Neuronal stem cell (in vitro differentiated cells): Measurements from ENCODE around the gene MRPL24.
"Not testable (repeated sequence)": the region's sequence is repeated elsewhere in the genome, so short reads cannot be mapped to it uniquely, and the experiment has no call there.

Experiments used
- DNase-seq: peaks from one replicate; pipeline ENCODE4 v3.0.0-alpha.2; 2013; ENCODE audit warnings: low spot score
- H2AFZ ChIP-seq: one replicate; pipeline ENCODE4 v1.6.1; 2013; ENCODE audit warnings: mild to moderate bottlenecking, low read length, inconsistent platforms
- H2AK5ac ChIP-seq: 2 replicates; pipeline ENCODE4 v1.6.1; 2013; ENCODE audit warnings: low read depth, mild to moderate bottlenecking, inconsistent platforms, low read length, moderate library complexity, mixed read lengths
- H2BK120ac ChIP-seq: 2 replicates; pipeline ENCODE4 v1.6.1; 2013; ENCODE audit warnings: low read depth, mild to moderate bottlenecking, inconsistent platforms, low read length, moderate library complexity, mixed read lengths
- H2BK12ac ChIP-seq: one replicate; pipeline ENCODE4 v1.6.1; 2013; ENCODE audit warnings: low read length, inconsistent platforms
- H2BK15ac ChIP-seq: 2 replicates; pipeline ENCODE4 v1.6.1; 2013; ENCODE audit warnings: mild to moderate bottlenecking, low read length, inconsistent platforms, mixed read lengths
- H2BK5ac ChIP-seq: one replicate; pipeline ENCODE4 v1.6.1; 2013; ENCODE audit warnings: inconsistent platforms, mild to moderate bottlenecking, low read length, moderate library complexity
- H3K14ac ChIP-seq: one replicate; pipeline ENCODE4 v1.6.1; 2013; ENCODE audit warnings: low read length, inconsistent platforms
- H3K18ac ChIP-seq: 2 replicates; pipeline ENCODE4 v1.6.1; 2013; ENCODE audit warnings: low read length, inconsistent platforms
- H3K23ac ChIP-seq: 2 replicates; pipeline ENCODE4 v1.6.1; 2013; ENCODE audit warnings: low read depth, mild to moderate bottlenecking, mixed read lengths, low read length, inconsistent platforms; ENCODE audit not compliant: poor library complexity
- H3K27ac ChIP-seq: replicated peaks from 3 replicates; pipeline ENCODE4 v1.5.1; 2013; ENCODE audit warnings: low read length, inconsistent platforms
- H3K27me3 ChIP-seq, 3 experiments: 2 replicates each; pipeline ENCODE4 v1.6.1; 2013; ENCODE audit warnings: low read length in 3 of 3, mild to moderate bottlenecking in 2 of 3, inconsistent platforms in 1 of 3, low read depth in 1 of 3, mixed read lengths in 1 of 3, moderate library complexity in 1 of 3; ENCODE audit not compliant: control insufficient read depth in 3 of 3, insufficient read depth in 3 of 3
- H3K36me3 ChIP-seq, 2 donors: replicated peaks in 1 of 2; 2 replicates each; pipeline ENCODE4 v1.6.1; 2013; ENCODE audit warnings: low read length in 2 of 2; ENCODE audit not compliant: control insufficient read depth in 2 of 2, insufficient read depth in 2 of 2
- H3K4ac ChIP-seq: 2 replicates; pipeline ENCODE4 v1.6.1; 2013; ENCODE audit warnings: inconsistent platforms, mild to moderate bottlenecking, low read length, moderate library complexity
- H3K4me1 ChIP-seq, 2 donors: 1 replicate in 1 of 2; 2 replicates in 1 of 2; pipeline ENCODE4 v1.6.1; 2013; ENCODE audit warnings: low read length in 2 of 2, low read depth in 1 of 2; ENCODE audit not compliant: control insufficient read depth in 2 of 2, insufficient read depth in 1 of 2
- H3K4me2 ChIP-seq: one replicate; pipeline ENCODE4 v1.6.1; 2013; ENCODE audit warnings: mild to moderate bottlenecking, low read length, inconsistent platforms; ENCODE audit not compliant: insufficient read depth, poor library complexity, severe bottlenecking
- H3K4me3 ChIP-seq, 2 donors: 2 replicates each; pipeline ENCODE4 v1.5.1; 2013; ENCODE audit warnings: low read length in 2 of 2, mild to moderate bottlenecking in 2 of 2, inconsistent platforms in 1 of 2, moderate library complexity in 1 of 2
- H3K79me1 ChIP-seq: one replicate; pipeline ENCODE4 v1.6.1; 2013; ENCODE audit warnings: low read depth, mild to moderate bottlenecking, inconsistent platforms, low read length, moderate library complexity
- H3K9ac ChIP-seq: one replicate; pipeline ENCODE4 v1.6.1; 2013; ENCODE audit warnings: mild to moderate bottlenecking, low read depth, low read length, inconsistent platforms; ENCODE audit not compliant: poor library complexity
- H3K9me3 ChIP-seq, 2 donors: replicated peaks in 1 of 2; 2 replicates each; pipeline versions ENCODE3 to v1.6.1; 2013; ENCODE audit warnings: low read length in 2 of 2, mild to moderate bottlenecking in 2 of 2, inconsistent platforms in 1 of 2, low read depth in 1 of 2, mixed read lengths in 1 of 2, moderate library complexity in 1 of 2; ENCODE audit not compliant: control insufficient read depth in 2 of 2, insufficient read depth in 1 of 2
- H4K8ac ChIP-seq: one replicate; pipeline ENCODE4 v1.6.1; 2013; ENCODE audit warnings: low read depth, mild to moderate bottlenecking, inconsistent platforms, low read length, moderate library complexity
- H4K91ac ChIP-seq: one replicate; pipeline ENCODE4 v1.6.1; 2013; ENCODE audit warnings: low read length, low read depth, mild to moderate bottlenecking, inconsistent platforms; ENCODE audit not compliant: poor library complexity
- WGBS, 2 donors: extraction: QIAGEN DNeasy Blood & Tissue Kit; methylation state at CpG; one replicate each; pipeline ENCODE4 v1.1.7; 2013; ENCODE audit warnings: missing lambda C conversion rate in 2 of 2, mixed read lengths in 1 of 2; ENCODE audit not compliant: insufficient read length in 2 of 2, insufficient replicate concordance in 1 of 2; ENCODE audit errors: extremely low coverage in 2 of 2; 5-methylcytosine and 5-hydroxymethylcytosine counted together

The MRPL24 gene

GRCh38 chr1:156760092-156760795 lies 19.4 kb upstream of the MRPL24 start:
- Histone ChIP-seq H3K23ac (no peak overlapping the region), H2AFZ (no peak overlapping the region), H2BK120ac (no peak overlapping the region), H3K4ac (no peak overlapping the region), H4K8ac (no peak overlapping the region), H3K14ac (no peak overlapping the region), H3K79me1 (no peaks in the 10 kb centered on the region), H3K4me2 (no peak overlapping the region), H4K91ac (no peak overlapping the region), H3K9ac (no peak overlapping the region), H3K4me1 (peaks cover 3% of the 10 kb centered on the region in 2 donors), H3K27ac (no peak overlapping the region), H3K36me3 (no peaks in the 10 kb centered on the region), H3K9me3 (no peaks in the 10 kb centered on the region), H3K18ac (peak overlapping the region; percentile 7), H2BK12ac (no peak overlapping the region), H2BK5ac (no peak overlapping the region), H3K4me3 (no peak overlapping the region), H2BK15ac (no peak overlapping the region), H2AK5ac (no peak overlapping the region), H3K27me3 (no peaks in the 10 kb centered on the region)
- DNase-seq = no peak
- WGBS, 2 donors = no CpG with 5 or more reads among the region's 6 CpGs

- WGBS, 2 donors = no CpG with 5 or more reads among the region's 10 CpGs
Measured at GRCh38 chr1:156757572-156758253, 16.8 kb upstream of the MRPL24 start.

GRCh38 chr1:156756355-156756754 lies 15.5 kb upstream of the MRPL24 start:
- Histone ChIP-seq H3K4me3 (no peak overlapping the region), H2BK15ac (no peak overlapping the region), H4K8ac (no peak overlapping the region), H3K79me1 (peaks cover 8% of the 10 kb centered on the region), H3K23ac (no peak overlapping the region), H3K14ac (no peak overlapping the region), H3K27ac (no peak overlapping the region), H3K4ac (no peak overlapping the region), H3K4me1 (peaks cover 7 to 8% of the 10 kb centered on the region in 2 donors), H3K27me3 (no peaks in the 10 kb centered on the region), H2BK120ac (no peak overlapping the region), H2BK12ac (no peak overlapping the region), H2AK5ac (no peak overlapping the region), H3K4me2 (no peak overlapping the region), H2AFZ (no peak overlapping the region), H3K36me3 (peaks cover 2 to 7% of the 10 kb centered on the region in 2 donors), H2BK5ac (no peak overlapping the region), H3K9me3 (no peaks in the 10 kb centered on the region), H3K18ac (no peak overlapping the region), H4K91ac (no peak overlapping the region), H3K9ac (no peak overlapping the region)
- DNase-seq = no peak
- no CpG with 5 or more reads among the region's 1 CpG for WGBS, 2 donors

More at GRCh38 chr1:156757572-156758253, 16.8 kb upstream of the MRPL24 start:
- H3K4me3 ChIP-seq, H2BK15ac ChIP-seq, H3K79me1 ChIP-seq, DNase-seq, H3K4ac ChIP-seq, H2BK12ac ChIP-seq, H4K8ac ChIP-seq, H2AK5ac ChIP-seq, H2BK5ac ChIP-seq, H3K9ac ChIP-seq, H2AFZ ChIP-seq, H3K14ac ChIP-seq, H3K9me3 ChIP-seq, H3K36me3 ChIP-seq, H3K4me2 ChIP-seq, H3K4me1 ChIP-seq, H4K91ac ChIP-seq, H3K27ac ChIP-seq, H3K27me3 ChIP-seq, H3K18ac ChIP-seq, H2BK120ac ChIP-seq, H3K23ac ChIP-seq: not testable (repeated sequence)

DNA sequence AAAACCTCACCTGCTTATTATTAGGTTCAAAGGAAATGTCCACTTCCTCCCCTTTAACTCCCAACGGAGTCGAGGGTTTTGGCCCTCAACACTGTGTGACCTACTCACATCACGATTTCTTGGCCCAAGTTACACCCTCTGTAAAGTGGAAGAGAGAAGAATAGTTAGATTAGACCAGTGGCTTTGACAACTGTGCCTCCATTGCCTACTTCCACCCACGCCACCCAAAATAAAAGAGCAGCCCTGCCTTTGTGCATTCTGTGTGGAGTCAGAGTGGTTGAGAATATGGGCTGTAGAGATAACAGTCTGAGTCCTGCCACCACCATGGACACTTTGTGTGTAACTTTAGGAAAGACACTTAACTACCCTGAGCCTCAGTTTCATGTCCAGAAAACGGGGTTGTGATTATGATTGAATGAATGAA lies 14.7 kb upstream of the MRPL24 start:
- Histone ChIP-seq H3K4ac (no peak overlapping the region), H2AFZ (no peak overlapping the region), H3K4me1 (peaks cover 7 to 8% of the 10 kb centered on the region in 2 donors), H3K27ac (no peak overlapping the region), H2BK12ac (no peak overlapping the region), H3K9ac (no peak overlapping the region), H3K23ac (no peak overlapping the region), H3K27me3 (no peaks in the 10 kb centered on the region), H2BK120ac (no peak overlapping the region), H4K8ac (no peak overlapping the region), H3K79me1 (peaks cover 8% of the 10 kb centered on the region), H4K91ac (no peak overlapping the region), H3K4me3 (no peak overlapping the region), H3K18ac (no peak overlapping the region), H2BK5ac (no peak overlapping the region), H3K14ac (no peak overlapping the region), H3K36me3 (peaks cover 2 to 7% of the 10 kb centered on the region in 2 donors), H3K9me3 (no peaks in the 10 kb centered on the region), H2BK15ac (no peak overlapping the region), H3K4me2 (no peak overlapping the region), H2AK5ac (no peak overlapping the region)
- DNase-seq = no peak
- WGBS, 2 donors = no CpG with 5 or more reads among the region's 5 CpGs
